ENCODE results near the gene DKK3.

The DKK3 gene

GRCh38 chr11:11942668-11943067 is 65.8 kb downstream of the DKK3 start:
- FAIRE-seq (peak; percentile 38), DNase-seq (ENCODE audit: insufficient read length, low spot score) (no peak)
- TF ChIP-seq POU2F2 (IDR thresholded peaks at IDR 0.05; ENCODE audit: low read depth, low read length) = no peak
- TF ChIP-seq POLR2A (IDR thresholded peaks at IDR 0.05; ENCODE audit: low read depth, low read length) = no peak
- TF ChIP-seq SPI1 (IDR thresholded peaks at IDR 0.05; ENCODE audit: low read depth, low read length) = no peak
- no peak for TF ChIP-seq TAF1 (IDR thresholded peaks at IDR 0.05; ENCODE audit: low read depth, low read length)

- no peak for FAIRE-seq
Observed at GRCh38 chr11:11940551-11940950, 67.9 kb downstream of the DKK3 start.

GRCh38 chr11:11937957-11938356 is 70.5 kb downstream of the DKK3 start:
- DNase-seq (ENCODE audit: insufficient read length, low spot score) (no peak), FAIRE-seq (no peak)
- TF ChIP-seq SPI1 (IDR thresholded peaks at IDR 0.05; ENCODE audit: low read depth, low read length) (no peak), POU2F2 (IDR thresholded peaks at IDR 0.05; ENCODE audit: low read depth, low read length) (no peak), POLR2AphosphoS5 (IDR thresholded peaks at IDR 0.05; ENCODE audit: low read depth, low read length) (no peak), PAX5 (IDR thresholded peaks at IDR 0.05; ENCODE audit: insufficient read depth, low read length, severe bottlenecking) (no peak), TAF1 (IDR thresholded peaks at IDR 0.05; ENCODE audit: low read depth, low read length) (no peak), POLR2A (IDR thresholded peaks at IDR 0.05; ENCODE audit: low read depth, low read length) (no peak)

More at GRCh38 chr11:11940551-11940950, 67.9 kb downstream of the DKK3 start:
- no peak for DNase-seq (ENCODE audit: insufficient read length, low spot score)
- no peak for TF ChIP-seq PAX5 (IDR thresholded peaks at IDR 0.05; ENCODE audit: insufficient read depth, low read length, severe bottlenecking)
- no peak for TF ChIP-seq SPI1 (IDR thresholded peaks at IDR 0.05; ENCODE audit: low read depth, low read length)
- no peak for TF ChIP-seq POU2F2 (IDR thresholded peaks at IDR 0.05; ENCODE audit: low read depth, low read length)
- TF ChIP-seq POLR2AphosphoS5 (IDR thresholded peaks at IDR 0.05; ENCODE audit: low read depth, low read length) = no peak

- no peak for DNase-seq (ENCODE audit: insufficient read length, low spot score)
- TF ChIP-seq SPI1 (IDR thresholded peaks at IDR 0.05; ENCODE audit: low read depth, low read length) (no peak), TAF1 (IDR thresholded peaks at IDR 0.05; ENCODE audit: low read depth, low read length) (no peak), PAX5 (IDR thresholded peaks at IDR 0.05; ENCODE audit: insufficient read depth, low read length, severe bottlenecking) (no peak), POLR2A (IDR thresholded peaks at IDR 0.05; ENCODE audit: low read depth, low read length) (no peak), POLR2AphosphoS5 (IDR thresholded peaks at IDR 0.05; ENCODE audit: low read depth, low read length) (no peak), POU2F2 (IDR thresholded peaks at IDR 0.05; ENCODE audit: low read depth, low read length) (no peak)
Observed at GRCh38 chr11:11937433-11937832, 71.0 kb downstream of the DKK3 start.

GRCh38 chr11:11935536-11935935 is 72.9 kb downstream of the DKK3 start:
- no peak for FAIRE-seq
- no peak for TF ChIP-seq SPI1 (IDR thresholded peaks at IDR 0.05; ENCODE audit: low read depth, low read length)
- TF ChIP-seq POLR2A (IDR thresholded peaks at IDR 0.05; ENCODE audit: low read depth, low read length) = no peak
- no peak for TF ChIP-seq PAX5 (IDR thresholded peaks at IDR 0.05; ENCODE audit: insufficient read depth, low read length, severe bottlenecking)
- no peak for TF ChIP-seq TAF1 (IDR thresholded peaks at IDR 0.05; ENCODE audit: low read depth, low read length)
- TF ChIP-seq POU2F2 (IDR thresholded peaks at IDR 0.05; ENCODE audit: low read depth, low read length) = no peak
- no peak for TF ChIP-seq POLR2AphosphoS5 (IDR thresholded peaks at IDR 0.05; ENCODE audit: low read depth, low read length)
- DNase-seq (ENCODE audit: insufficient read length, low spot score) = no peak

More at GRCh38 chr11:11937433-11937832, 71.0 kb downstream of the DKK3 start:
- FAIRE-seq = no peak

- TF ChIP-seq TAF1 (IDR thresholded peaks at IDR 0.05; ENCODE audit: low read depth, low read length) (no peak), SPI1 (IDR thresholded peaks at IDR 0.05; ENCODE audit: low read depth, low read length) (no peak), POLR2AphosphoS5 (IDR thresholded peaks at IDR 0.05; ENCODE audit: low read depth, low read length) (no peak), POU2F2 (IDR thresholded peaks at IDR 0.05; ENCODE audit: low read depth, low read length) (no peak), PAX5 (IDR thresholded peaks at IDR 0.05; ENCODE audit: insufficient read depth, low read length, severe bottlenecking) (no peak)
- FAIRE-seq = no peak
- DNase-seq (ENCODE audit: insufficient read length, low spot score) = no peak
Observed at GRCh38 chr11:11931461-11932055, 76.9 kb downstream of the DKK3 start.

- no peak for DNase-seq (ENCODE audit: insufficient read length, low spot score)
- TF ChIP-seq POU2F2 (IDR thresholded peaks at IDR 0.05; ENCODE audit: low read depth, low read length) = no peak
- TF ChIP-seq TAF1 (IDR thresholded peaks at IDR 0.05; ENCODE audit: low read depth, low read length) = no peak
- no peak for TF ChIP-seq PAX5 (IDR thresholded peaks at IDR 0.05; ENCODE audit: insufficient read depth, low read length, severe bottlenecking)
- TF ChIP-seq SPI1 (IDR thresholded peaks at IDR 0.05; ENCODE audit: low read depth, low read length) = no peak
- no peak for TF ChIP-seq POLR2A (IDR thresholded peaks at IDR 0.05; ENCODE audit: low read depth, low read length)
- no peak for FAIRE-seq
Observed at GRCh38 chr11:11929920-11930319, 78.5 kb downstream of the DKK3 start.

GRCh38 chr11:11923828-11924227 is 84.6 kb downstream of the DKK3 start:
- DNase-seq (ENCODE audit: insufficient read length, low spot score) (no peak), FAIRE-seq (no peak)
- no peak for TF ChIP-seq SPI1 (IDR thresholded peaks at IDR 0.05; ENCODE audit: low read depth, low read length)

- FAIRE-seq (no peak), DNase-seq (ENCODE audit: insufficient read length, low spot score) (no peak)
- TF ChIP-seq POU2F2 (IDR thresholded peaks at IDR 0.05; ENCODE audit: low read depth, low read length) (no peak), SPI1 (IDR thresholded peaks at IDR 0.05; ENCODE audit: low read depth, low read length) (no peak)
Observed at GRCh38 chr11:11916981-11917399, 91.4 kb downstream of the DKK3 start.

GRCh38 chr11:11915625-11916024 is 92.8 kb downstream of the DKK3 start:
- FAIRE-seq = no peak
- TF ChIP-seq PAX5 (IDR thresholded peaks at IDR 0.05; ENCODE audit: insufficient read depth, low read length, severe bottlenecking) = no peak
- TF ChIP-seq POU2F2 (IDR thresholded peaks at IDR 0.05; ENCODE audit: low read depth, low read length) = no peak
- no peak for TF ChIP-seq POLR2A (IDR thresholded peaks at IDR 0.05; ENCODE audit: low read depth, low read length)
- no peak for TF ChIP-seq SPI1 (IDR thresholded peaks at IDR 0.05; ENCODE audit: low read depth, low read length)
- TF ChIP-seq TAF1 (IDR thresholded peaks at IDR 0.05; ENCODE audit: low read depth, low read length) = no peak
- no peak for TF ChIP-seq POLR2AphosphoS5 (IDR thresholded peaks at IDR 0.05; ENCODE audit: low read depth, low read length)
- DNase-seq (ENCODE audit: insufficient read length, low spot score) = no peak
